GM10266 (cell line): ENCODE data around the gene TENT4B.

Experiments used
- DNase-seq: peaks from one replicate; pipeline ENCODE4 v3.0.0; 2012; ENCODE audit errors: extremely low spot score
- CTCF ChIP-seq: IDR thresholded peaks from 2 replicates; pipeline ENCODE4 v1.5.1; 2012; ENCODE audit warnings: mild to moderate bottlenecking, low read depth; ENCODE audit not compliant: control insufficient read depth, insufficient read depth; ENCODE audit errors: missing control alignments

Gene TENT4B

GRCh38 chr16:50146479-50147435 lies 6.3 kb upstream of the TENT4B start:
- no peak for DNase-seq
- no peak for TF ChIP-seq CTCF

GRCh38 chr16:50151322-50151721 lies 1.8 kb upstream of the TENT4B start:
- DNase-seq, result no peak
- TF ChIP-seq CTCF, result no peak

- DNase-seq, result no peak
- TF ChIP-seq CTCF, result no peak
Observed at GRCh38 chr16:50151756-50152155, 1.4 kb upstream of the TENT4B start.

- peak; percentile 80 for DNase-seq
- no peak for TF ChIP-seq CTCF
Observed at GRCh38 chr16:50152351-50152806, 727 bp upstream of the TENT4B start.

- DNase-seq, result peak; percentile 62
- TF ChIP-seq CTCF, result no peak
Observed at GRCh38 chr16:50153596-50154419, 702 bp downstream of the TENT4B start.

GRCh38 chr16:50154420-50154950 lies 1.4 kb downstream of the TENT4B start:
- peak; percentile 27 for DNase-seq
- TF ChIP-seq CTCF, result no peak

- no peak for DNase-seq
- no peak for TF ChIP-seq CTCF
Observed at GRCh38 chr16:50155925-50156324, 2.8 kb downstream of the TENT4B start.
